NCI-H2107 treated with DMSO at 0.1 percent for 48 hours (cell line): Measurements from ENCODE around the gene SULT1B1.
"Not testable (repeated sequence)": the region's sequence is repeated elsewhere in the genome, so short reads cannot be mapped to it uniquely, and the experiment has no call there.

ENCODE experiments used
- DNase-seq: peaks from one replicate; lab custom pipeline; 2025; ENCODE audit not compliant: unreplicated experiment; lab: John Stamatoyannopoulos, UW

Gene SULT1B1

DNA sequence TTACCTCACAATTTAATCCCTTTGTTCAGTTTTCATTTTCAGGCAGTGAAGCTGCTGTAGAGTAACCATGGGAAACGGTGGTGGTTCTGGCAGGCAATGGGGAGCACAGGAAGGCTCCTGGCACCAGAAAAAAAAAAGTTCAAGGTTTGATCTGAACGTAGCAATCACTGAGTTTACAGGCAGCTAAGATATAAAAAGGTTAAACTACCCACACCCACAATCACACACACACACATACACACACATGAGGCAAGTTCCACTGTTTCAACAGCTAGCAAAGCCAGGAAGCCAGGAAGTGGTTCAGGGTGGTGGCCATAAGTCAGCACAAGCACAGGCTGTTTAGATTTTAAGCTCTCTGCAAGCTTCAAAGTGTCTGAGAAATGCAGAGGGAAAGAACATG is at the start of gene SULT1B1:
SULT1B1 (minus strand) TSS at position 166 of the 400 bp plus-strand sequence. CDS start 5,403 bp downstream, outside the sequence.
- no peak for DNase-seq

DNA sequence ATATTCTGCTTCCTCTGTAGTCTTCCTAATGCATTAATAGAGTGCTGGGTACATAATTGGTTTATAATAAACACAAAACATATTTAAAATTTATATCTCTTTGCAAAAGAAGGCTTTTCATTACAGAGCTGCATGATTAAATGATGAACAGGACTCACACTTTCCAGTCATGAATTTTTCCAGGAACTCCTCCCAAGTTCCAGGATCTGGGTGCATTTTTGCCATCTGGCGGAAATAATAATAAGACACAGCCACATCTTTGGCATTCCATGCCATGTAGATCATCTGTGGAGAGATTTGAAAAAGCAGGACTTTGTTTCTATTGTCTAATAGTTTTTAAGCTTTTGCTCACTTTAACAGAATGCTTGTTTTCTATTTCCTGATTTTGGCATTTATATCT is 40.2 kb upstream of the SULT1B1 start:
- no peak for DNase-seq

DNA sequence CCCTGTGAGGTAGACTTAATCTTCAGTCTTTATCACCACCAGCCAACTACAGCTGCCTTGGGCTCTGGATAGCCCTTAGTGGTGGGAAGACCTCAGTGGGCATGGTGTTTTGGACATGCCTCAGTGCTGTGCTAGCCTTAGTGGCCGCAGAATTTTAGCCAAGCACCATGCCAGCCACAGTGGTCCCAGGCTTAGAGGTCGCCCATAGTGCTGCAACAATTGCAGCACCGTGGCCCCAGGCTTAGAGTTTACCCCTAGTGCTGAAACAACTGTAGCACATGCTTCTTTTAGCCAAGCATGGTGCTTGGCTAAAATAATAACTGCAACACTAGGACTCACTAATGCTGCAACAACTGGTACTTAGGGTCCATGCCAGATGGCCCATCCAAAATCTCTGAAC is 38.9 kb upstream of the SULT1B1 start:
- DNase-seq: no peak

DNA sequence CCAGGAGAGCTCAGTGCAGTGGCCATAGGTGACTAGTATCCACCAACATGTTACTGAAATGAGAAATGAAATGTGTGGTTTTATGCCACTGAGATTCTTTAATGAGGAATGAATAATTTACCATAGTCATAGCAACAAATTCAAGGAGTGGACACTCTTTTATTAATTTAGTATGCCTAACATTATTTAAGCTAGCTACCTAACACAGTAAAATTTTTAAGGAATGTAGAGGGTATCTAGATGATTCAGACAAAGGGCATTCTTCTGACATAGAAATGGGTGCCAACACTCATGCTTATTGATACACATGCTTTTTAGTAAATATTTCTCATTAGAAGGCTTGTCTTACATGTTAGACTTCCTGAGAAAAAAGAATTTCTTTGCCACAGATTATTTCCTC is 33.3 kb upstream of the SULT1B1 start:
- no peak for DNase-seq

DNA sequence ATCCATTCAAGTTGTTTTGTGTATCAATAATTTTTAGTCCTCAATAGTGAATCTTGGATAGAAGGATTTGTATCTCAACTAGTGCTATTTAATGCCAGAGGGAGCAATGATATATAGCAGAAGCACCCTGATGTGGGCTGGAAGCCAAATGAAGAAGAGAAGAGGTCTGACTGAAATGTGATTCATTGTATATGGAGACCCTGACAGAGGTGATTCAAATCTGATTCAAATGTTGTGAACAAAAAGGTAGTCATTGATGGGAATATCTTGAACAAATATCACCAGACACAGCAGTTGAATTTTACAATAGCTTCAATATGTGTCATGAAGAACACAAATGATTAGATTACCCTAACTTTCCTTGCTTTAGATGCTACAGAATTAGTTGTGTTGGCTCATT is 27.5 kb upstream of the SULT1B1 start:
- no peak for DNase-seq

DNA sequence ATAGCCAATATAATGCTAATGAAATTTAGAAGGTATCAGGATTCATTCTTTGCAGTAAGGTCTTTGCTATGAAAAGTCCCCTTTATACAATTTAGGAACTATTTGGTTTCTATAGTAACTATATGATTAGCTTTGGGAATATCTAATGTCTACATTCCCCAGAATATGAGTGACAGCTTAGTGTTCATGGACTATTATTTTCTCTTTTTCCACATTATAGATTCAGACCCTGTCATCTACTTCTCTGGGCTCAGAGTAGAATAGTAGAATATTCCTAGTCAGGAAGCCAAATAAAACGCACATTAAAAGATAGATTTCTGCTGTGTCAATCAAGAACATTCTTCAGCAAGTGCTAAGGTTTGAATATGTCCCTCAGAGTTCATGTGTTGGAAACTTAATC is 26.1 kb upstream of the SULT1B1 start:
- DNase-seq: no peak

DNA sequence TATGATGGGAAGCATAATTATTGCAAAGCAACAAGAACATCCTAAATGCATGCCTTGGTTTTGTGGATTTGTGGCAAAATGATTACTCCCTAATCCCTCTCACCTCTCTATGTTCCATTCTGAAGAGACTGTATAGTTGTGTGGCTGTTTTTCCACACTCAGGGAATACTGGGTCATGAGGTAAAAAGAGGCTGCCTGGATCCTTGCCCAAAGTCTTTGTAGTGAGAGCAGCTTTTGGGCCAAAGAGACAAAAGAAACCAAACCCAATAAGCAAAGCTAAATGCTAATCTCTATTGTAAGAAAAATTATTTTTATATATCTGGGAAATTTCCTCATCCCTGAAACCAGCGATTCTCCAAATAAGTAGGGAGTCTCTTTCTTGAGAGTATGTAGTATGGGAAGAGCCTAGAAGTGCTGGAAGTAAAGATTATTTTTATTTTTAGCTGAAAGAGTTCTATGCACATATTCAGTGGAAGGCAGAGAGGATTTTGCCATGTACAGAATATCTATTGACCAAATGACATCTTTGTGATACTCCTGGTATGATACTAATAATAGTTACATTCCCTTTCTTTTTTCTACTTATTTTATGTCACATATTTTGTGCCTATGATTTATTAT is 24.9 kb upstream of the SULT1B1 start:
- DNase-seq: no peak

DNA sequence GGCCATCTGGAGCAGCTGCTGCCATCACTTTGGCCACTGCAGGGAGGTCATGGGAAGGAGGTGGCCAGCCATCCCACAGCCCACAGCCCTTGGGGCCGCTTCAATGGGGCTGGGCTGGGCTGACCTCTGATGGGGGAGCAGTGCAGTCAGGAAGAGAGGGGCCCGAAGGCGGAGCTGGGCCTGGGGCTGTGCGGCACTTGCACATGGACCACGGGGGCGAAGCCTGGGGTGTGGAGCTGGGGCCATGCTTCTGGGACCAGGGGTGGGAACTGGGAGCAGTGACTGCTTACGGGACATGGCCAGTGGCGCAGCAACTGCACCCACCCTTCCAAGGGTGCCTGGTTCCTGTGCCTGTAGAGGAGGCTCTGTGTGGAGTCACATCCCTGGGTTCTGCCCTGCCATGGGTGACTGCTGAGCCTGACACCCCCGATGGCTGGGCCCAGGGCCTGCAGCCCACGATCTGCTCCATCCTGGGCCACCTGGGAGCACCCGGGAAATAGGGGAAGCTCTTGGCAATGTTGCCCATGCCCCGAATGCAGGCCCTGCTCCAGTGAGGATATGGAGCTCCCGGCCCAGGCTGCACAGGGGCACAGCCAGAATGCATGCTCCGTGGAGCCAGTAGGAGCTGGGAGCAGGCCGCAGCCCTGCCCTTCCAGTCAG is 22.4 kb upstream of the SULT1B1 start:
- DNase-seq: no peak

DNA sequence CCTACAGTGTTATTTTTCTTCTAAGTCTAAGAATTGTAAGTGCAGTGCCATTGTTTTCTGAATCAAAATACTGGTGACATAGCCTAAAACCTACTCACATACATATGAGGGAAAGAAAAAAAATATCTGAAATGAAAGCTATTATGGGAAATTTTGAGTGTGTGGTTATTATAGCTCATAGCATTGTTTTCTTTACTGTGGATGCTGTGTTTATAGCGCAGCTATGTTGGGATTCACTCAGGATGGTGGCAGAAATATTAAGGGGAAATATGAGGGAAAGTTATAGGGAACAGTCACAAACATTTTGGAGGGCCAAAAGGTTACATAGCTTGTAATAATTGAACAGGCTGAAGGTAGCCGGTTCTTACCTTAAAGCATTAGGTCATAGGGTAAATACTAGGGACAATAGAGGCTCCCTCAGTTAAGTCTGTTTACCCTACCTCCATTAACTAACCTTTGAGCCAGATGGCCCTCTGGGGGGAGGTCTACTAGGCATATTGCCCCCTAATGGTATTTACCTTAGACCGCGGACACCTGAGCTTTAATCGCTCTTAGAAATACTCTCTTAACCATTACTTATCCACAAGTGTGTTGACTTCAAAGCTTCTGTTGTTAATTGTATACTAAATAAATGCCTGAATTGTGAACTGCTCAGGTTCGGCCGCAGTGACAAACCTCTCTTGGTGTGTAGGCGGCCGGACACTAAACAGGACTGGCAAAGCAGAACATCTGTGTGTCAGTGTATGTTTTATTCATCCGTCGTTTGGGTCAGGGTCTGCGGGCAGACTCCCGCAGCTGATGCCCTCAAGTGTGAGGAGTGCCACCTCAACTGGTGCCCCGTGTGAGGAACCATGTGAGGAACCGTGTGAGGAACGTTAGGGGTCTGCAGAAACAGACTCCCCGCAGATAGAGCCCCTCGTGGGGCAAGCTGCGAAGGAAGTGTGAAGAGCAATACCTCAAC is 21.3 kb upstream of the SULT1B1 start:
- peak; percentile 15 for DNase-seq

DNA sequence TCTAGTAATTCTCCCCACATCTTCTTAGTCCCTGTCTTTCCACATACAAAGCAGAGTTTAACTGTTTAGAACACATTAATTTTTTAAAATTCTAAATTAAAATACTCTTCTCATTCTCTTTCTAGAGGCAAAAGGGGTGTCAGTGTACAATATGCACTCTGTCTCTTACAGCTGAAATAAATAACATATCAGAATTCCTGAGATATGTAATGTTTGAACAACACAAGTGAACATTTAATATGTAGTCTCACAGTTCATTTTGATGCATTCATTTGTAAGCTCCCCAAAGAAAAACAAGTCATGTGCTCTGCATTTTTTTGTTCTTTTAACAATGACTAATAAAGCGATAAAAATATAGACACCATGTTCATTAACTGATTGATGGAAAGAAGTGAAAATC is 19.7 kb upstream of the SULT1B1 start:
- no peak for DNase-seq

DNA sequence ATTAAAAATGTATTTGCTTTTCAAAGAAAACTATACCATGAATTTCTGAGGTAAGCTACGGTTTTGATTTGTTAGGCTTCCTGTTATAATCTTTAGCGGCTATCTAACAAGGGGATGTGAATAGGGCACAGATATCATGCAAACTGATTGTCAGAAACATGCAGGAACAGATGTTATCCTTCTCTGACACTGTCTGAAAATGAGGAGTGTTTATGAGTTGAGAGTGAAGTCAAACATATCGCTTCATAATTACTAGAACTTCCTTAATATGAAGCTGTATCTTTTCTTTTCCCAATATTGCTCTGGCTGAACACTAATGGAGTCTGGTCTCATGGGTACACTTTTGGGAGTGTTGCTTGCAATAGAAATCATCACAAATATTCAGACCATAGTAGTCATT is 16.3 kb upstream of the SULT1B1 start:
- DNase-seq: no peak

DNA sequence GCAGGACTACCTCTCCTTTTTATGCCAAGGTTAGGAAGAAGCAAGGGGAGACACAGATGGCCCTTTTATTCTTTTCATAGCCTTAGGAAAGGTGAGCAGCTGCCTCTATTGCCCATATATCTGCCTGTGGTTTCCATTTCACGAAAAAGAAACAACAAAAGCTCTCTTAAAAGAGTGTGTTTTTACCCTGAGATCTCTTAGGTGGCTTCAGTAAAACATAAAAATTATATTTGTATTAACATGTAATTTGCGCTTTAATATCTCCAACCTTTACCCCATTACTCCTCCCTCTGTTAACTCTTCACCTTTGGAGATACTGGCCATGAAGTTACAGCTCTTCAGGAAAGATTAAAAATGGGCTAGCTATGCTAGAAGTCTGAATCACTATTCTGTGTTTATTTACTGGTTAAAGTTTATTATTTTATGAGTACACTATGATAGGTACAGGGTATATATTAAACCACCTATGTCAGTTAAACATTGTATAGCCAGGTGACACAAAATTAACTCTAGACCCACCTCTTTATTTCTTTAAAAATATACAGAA is 15.0 kb upstream of the SULT1B1 start:
- no peak for DNase-seq

DNA sequence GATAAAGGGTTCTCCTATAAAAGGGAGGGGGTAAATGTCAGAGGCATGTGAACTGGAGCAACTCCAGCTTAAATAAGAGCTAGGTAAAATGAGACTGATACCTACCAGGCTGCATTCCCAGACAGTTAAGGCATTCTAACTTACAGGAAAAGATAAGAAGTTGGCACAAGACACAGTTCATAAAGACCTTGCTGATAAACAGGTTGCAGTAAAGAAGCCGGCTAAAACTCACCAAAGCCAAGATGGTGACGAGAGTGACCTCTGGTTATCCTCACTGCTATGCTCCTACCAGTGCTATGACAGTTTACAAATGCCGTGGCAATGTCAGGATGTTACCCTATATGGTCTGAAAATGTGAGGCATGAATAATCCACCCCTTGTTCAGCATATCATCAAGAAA is 13.1 kb upstream of the SULT1B1 start:
- DNase-seq: no peak

DNA sequence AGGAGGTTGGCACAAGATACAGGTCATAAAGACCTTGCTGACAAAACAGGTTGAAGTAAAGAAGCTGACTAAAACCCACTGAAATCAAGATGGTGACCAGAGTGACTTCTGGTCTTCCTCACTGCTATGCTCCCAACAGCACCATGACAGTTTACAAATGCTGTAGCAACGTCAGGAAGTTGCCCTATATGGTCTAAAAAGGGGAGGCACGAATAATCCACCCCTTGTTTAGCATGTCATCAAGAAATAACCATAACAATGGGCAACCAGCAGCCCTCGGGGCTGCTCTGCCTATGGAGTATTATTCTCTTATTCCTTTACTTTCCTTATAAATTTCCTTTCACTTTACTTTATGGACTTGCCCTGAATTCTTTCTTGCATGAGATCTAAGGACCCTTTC is 8.1 kb upstream of the SULT1B1 start:
- not testable (repeated sequence) for DNase-seq

DNA sequence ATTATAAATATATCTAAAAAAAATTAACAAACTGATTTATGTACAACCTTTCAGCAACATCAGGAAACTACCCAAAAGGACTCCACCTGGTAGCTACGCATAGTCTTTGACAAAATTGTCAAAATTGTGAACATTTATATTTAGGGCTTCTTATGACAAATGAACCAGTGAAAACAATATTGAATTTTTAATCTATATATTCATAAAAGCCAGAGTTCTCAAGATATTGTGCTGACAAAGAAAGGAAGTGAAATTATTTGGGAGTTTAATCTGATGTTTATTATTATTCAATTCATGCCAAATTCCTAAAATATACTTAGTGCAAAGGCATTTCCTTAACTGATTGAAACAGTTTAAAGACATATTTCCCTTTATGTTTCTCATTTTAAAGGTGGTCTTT is 5.3 kb upstream of the SULT1B1 start:
- no peak for DNase-seq

DNA sequence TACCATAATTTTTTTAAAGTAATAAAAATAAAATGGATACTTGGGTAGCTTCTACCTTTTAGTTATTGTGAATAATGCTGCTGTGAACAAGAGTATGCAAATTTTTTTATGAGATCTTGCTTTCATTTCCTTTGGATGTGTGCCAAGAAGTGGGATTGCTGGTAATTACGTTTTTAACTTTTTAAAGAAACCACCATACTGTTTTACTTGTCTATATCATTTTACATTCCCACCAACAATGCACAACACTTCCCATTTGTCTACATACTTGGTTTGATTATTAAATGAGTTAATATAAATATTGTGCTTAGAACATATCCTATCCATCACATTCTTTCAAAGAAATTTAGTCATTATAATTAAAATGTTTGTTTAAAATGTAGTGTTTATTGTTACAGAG is 3.9 kb upstream of the SULT1B1 start:
- no peak for DNase-seq

DNA sequence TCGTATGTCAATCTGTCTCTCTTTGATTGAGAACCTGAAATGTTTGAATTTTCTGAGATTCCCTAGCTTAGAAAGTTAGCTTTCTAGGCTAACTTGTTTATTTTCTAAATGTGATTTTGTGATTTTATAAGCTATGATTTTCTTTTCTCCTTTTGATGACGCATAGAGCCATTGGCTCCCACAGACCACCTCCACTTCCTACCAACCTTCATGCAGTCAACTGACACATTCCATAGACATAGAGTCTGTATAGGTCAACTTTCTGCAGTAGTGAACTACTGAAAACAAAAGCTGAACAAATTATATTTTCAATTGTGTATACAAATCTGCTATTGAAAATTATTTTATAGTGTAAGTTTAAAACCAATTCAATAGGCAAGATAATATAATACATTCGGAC is 2.8 kb upstream of the SULT1B1 start:
- no peak for DNase-seq

DNA sequence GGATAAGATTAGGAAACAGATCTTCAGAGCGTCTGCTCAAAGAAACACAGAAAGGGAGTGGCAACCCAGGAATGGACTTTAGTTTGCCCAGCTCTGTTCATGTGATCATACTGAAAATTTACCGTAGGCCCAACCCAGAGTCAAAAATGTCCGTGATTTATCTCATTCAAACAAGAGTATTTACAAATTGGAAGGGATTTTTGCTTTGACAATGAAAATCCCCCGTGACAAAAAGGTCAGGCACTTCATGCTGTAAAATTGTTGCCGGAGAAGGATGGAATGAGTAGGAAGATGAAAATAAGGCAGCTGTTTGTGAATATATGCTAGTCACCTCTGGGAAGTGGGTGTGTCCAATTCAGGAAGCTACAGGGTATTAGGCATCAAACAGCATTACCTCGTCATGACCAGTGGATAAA is 1.2 kb downstream of the SULT1B1 start:
- no peak for DNase-seq

DNA sequence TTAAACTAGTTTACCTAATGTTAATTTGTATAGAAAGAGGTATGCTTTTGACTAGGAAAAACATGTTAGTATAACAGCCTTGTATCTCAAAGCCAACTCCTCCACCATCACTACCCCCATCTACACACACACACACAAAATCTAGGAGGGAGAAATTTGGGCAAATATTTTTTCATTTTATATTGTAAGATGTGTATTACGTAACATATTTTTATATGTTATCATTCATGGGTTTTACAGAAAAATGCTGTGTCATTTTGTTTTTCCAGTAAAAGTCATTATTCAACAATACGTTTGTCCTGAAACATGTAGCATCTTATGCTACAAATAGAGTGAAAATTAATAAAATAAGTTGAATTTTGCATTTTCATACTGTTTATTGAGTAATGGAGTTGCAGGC is 3.0 kb downstream of the SULT1B1 start:
- DNase-seq: no peak

DNA sequence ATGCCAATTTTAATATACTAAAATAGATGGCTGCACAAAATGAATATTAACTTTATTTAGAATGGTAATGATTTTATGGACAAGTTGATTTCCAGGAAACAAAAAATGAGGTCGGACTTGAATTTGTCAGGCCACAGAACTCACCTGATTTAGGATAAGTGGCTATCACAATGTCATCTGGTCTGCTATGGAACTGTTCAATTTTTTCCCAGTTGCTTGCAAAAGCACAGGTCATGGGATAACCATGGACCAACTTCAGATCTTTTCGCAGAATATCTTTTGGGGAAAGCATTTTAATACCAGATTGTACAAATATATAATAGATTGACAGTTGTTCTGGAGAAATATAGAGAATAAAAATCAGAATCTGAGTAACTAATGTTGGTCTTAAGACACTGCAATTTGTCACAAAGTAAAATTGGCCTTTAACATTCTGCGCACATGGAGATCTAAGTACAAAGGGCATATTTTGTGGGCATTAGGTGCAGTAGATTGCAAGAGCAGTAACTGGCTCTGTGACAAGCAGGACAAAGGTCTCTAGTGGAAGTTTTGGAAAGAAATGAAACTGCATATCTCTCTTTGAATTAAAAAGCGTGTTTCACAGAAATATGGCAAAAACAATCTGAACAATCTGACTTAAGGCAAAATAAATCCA is 5.4 kb downstream of the SULT1B1 start:
- DNase-seq: no peak

DNA sequence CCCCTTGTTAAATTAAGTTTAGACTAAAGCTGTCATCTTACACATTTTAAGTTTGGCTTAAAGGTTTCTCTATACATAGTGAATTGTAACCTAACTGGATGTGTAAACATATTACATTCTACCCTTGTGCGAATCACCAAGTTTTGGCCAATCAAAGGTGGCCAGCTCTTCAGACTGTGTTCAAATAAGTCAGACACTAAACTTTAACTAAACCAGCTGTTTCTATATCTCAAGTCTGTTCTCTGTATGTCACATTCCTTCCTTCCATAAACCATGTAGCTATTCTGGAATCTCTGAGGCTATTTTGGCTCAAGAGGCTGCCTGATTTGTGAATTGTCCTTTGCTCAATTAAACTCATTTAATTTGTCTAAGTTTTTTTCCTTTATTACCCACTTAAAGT is 6.7 kb downstream of the SULT1B1 start:
- DNase-seq: no peak
